Measurements from ENCODE around the gene NME4.
"Not testable (repeated sequence)": the region's sequence is repeated elsewhere in the genome, so short reads cannot be mapped to it uniquely, and the experiment has no call there.

The NME4 gene

DNA sequence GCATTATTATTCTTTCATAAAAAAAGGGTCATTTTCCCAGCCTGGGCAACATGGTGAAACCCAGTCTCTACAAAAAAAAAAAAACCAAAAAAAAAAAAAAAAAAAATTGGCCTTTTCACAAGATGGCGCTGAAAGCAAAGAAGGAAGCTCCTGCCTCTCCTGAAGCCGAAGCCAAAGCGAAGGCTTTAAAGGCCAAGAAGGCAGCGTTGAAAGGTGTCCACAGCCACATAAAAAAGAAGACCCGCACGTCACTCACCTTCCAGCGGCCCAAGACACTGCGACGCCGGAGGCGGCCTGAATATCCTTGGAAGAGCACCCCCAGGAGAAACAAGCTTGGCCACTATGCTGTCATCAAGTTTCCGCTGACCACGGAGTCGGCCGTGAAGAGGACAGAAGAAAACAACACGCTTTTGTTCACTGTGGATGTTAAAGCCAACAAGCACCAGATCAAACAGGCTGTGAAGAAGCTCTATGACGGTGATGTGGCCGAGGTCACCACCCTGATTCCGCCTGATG lies 10.3 kb upstream of the NME4 start:
- FAIRE-seq (no peak), DNase-seq (ENCODE audit: insufficient read length, low spot score) (no peak)

DNA sequence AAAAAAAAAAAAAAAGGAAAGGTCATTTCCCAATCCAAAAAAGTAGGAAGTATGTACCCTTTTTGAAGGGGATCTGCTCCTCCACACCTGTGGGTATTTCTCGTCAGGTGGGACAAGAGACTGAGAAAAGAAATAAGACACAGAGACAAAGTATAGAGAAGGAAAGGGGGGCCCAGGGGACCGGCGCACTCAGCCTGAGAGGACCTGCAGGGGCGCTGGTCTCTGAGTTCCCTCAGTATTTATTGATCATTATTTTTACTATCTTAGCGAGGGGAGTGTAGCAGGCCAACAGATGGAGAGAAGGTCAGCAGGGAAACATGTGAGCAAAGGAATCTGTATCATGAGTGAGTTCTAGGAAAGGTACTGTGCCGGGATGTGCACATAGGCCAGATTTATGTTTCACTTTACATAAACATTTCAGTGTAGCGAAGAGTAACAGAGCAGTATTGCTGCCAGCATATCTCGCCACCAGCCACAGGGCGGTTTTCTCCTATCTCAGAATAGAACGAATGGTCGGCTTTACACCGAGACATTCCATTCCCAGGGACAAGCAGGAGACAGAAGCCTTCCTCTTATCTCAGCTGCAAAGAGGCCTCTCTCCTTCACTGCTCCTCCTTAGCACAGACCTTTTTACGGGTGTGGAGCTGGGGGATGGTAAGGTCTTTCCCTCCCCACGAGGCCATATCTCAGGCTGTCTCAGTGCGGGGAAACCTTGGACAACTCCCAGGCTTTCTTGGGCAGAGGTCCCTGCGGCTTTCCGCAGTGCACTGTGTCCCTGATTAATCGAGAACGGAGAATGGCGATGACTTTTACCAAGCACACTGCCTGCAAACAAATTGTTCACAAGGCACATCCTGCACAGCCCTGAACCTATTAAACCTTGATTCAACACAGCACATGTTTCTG lies 9.0 kb upstream of the NME4 start:
- not testable (repeated sequence) for DNase-seq (ENCODE audit: insufficient read length, low spot score); FAIRE-seq

More for the DNA sequence above, 10.3 kb upstream of the NME4 start:
- TF ChIP-seq, protein P1, sequence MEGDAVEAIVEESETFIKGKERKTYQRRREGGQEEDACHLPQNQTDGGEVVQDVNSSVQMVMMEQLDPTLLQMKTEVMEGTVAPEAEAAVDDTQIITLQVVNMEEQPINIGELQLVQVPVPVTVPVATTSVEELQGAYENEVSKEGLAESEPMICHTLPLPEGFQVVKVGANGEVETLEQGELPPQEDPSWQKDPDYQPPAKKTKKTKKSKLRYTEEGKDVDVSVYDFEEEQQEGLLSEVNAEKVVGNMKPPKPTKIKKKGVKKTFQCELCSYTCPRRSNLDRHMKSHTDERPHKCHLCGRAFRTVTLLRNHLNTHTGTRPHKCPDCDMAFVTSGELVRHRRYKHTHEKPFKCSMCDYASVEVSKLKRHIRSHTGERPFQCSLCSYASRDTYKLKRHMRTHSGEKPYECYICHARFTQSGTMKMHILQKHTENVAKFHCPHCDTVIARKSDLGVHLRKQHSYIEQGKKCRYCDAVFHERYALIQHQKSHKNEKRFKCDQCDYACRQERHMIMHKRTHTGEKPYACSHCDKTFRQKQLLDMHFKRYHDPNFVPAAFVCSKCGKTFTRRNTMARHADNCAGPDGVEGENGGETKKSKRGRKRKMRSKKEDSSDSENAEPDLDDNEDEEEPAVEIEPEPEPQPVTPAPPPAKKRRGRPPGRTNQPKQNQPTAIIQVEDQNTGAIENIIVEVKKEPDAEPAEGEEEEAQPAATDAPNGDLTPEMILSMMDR (IDR thresholded peaks at IDR 0.05; ENCODE audit: insufficient read depth, missing control alignments), result peak; percentile 9

DNA sequence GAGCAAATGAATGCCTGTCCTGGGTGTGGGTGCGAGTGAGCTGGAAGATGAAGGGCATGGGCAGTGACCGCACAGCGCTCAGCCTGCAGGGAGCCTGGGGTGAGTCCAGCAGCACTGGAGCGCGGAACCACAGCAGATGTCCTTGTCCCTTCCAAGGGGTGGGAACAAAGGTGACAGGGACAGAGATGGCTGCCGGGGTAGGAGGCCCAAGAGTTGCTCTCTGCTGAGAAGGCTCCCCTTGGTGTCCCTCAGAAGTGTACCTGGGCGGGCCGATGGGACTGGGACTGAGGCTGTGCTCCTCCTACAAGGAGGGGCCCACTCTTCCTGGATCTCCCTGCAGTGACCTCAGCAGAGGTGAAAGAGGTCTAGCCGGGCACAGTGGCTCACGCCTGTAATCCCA lies 7.6 kb upstream of the NME4 start:
- DNase-seq (ENCODE audit: insufficient read length, low spot score), result no peak
- TF ChIP-seq, protein P1 (IDR thresholded peaks at IDR 0.05; ENCODE audit: insufficient read depth, missing control alignments), result no peak
- no peak for FAIRE-seq

DNA sequence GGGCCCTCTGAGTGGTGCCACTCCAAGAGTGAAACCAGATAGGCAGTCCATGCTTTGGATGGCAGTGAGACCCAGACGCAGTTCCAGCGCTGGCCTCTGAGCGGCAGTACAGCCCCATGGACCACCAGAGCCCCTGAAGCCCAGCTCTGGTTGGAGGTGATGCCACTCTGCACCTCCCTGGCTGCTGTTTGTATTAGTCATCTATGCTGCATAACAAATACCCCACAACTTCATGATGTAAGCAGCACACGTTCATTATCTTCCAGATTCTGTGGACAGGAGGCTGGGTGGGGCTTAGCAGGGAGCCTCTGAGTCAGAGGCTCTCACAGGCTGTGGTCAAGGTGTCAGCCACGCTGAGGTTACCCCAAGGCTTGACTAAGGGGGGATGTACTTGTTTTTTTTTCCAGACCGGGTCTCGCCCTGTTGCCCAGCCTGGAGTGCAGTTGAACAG lies 5.1 kb upstream of the NME4 start:
- peak; percentile 78 for DNase-seq (ENCODE audit: insufficient read length, low spot score)
- TF ChIP-seq, protein P1 (IDR thresholded peaks at IDR 0.05; ENCODE audit: insufficient read depth, missing control alignments), result peak; percentile 87
- FAIRE-seq, result no peak

DNA sequence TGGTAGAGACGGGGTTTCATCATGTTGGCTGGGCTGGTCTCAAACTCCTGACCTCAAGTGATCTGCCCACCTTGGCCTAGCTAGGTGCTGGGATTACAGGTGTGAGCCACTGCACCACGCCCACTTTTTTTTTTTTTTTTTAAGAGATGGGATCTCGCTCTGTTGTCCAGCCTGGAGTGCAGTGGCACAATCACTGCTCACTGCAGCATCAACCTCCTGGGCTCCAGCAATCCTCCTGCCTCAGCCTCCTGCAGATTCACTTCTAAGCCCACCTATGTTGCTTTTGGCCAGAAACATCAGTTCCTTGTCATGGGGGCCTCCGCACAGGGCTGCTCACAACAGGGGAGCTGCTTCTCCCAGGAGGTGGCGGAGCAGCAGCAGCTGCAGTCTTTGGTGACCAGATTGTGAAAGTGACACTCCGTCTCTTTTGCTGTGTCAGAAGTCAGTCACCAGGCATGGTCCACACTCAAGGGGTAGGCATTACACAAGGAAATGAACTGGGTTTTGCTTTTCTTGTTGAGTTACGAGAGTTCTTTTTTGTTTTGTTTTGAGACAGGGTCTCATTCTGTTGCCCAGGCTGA lies 4.5 kb upstream of the NME4 start:
- no peak for FAIRE-seq
- TF ChIP-seq, protein P1 (IDR thresholded peaks at IDR 0.05; ENCODE audit: insufficient read depth, missing control alignments), result no peak
- no peak for DNase-seq (ENCODE audit: insufficient read length, low spot score)

DNA sequence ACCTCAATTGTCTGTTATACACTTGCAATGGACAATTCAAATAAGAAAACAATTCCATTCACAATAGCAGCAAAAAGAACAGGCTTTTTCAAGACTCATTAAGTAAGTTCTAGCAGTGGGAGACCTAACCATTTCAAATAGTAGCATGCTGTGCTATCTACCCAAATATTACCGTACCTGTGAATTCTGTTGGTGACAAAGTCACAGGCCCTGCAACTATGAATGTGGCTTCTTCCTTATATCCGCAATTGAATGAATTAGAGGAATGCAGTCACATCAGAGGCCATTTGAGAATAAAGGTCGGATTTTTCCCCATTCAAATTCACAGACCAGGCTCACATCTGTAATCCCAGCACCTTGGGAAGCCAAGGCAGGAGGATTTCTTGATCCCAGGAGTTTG lies 800 bp upstream of the NME4 start:
- no peak for DNase-seq (ENCODE audit: insufficient read length, low spot score)
- TF ChIP-seq, protein P1 (IDR thresholded peaks at IDR 0.05; ENCODE audit: insufficient read depth, missing control alignments), result no peak
- FAIRE-seq, result no peak

DNA sequence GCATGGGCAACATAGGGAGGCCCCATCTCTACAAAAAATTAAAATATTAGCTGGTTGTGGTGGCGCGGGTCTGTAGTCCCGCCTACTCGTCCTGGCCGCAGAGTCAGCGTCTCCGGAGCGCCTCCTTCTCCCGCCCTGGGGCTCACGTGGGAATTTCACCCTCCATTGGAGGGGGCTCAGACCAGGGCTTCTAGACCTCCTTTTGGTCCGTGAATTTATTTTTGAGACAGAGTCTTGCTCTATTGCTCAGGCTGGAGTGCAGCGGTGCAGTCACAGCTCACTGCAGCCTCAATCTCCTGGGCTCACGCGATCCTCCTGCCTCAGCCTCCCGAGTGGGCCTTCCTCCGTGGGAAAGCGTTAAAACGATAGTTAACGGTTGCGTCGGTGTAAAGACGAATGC lies 394 bp upstream of the NME4 start:
- TF ChIP-seq, protein P1 (IDR thresholded peaks at IDR 0.05; ENCODE audit: insufficient read depth, missing control alignments), result no peak
- peak; percentile 70 for DNase-seq (ENCODE audit: insufficient read length, low spot score)
- no peak for FAIRE-seq
